Panc1 (cell line): ENCODE measurements around the gene RFFL. TPM values are rescaled to one million over a fixed set of nuclear protein-coding genes. Genes with fewer than 3 reads are reported as not detected.

Source experiments
- ATAC-seq: fragments of 200-7000 bp; cut with Tn5 transposase; 2 replicates; pipeline ENCODE4 v1.9.1; 2020; ENCODE audit warnings: mild to moderate bottlenecking, moderate library complexity
- BruUV-seq: library from RNA; stranded (reverse); fragments of 400-500 nt; replicated peaks from 2 replicates; lab custom pipeline; 2021; lab: Mats Ljungman, UMichigan
- CTCF ChIA-PET: fragments of 300-600 bp; sonication (Branson Sonifier 250); formaldehyde crosslinking; loops from one replicate; lab custom pipeline; 2022; ENCODE audit warnings: antibody characterized with exemption; lab: Charles Lee
- POLR2A ChIA-PET: fragments of 300-600 bp; sonication (Branson Sonifier 250); formaldehyde crosslinking; loops from one replicate; lab custom pipeline; 2022; ENCODE audit warnings: antibody characterized with exemption; lab: Charles Lee
- DNase-seq: peaks from one replicate; pipeline ENCODE4 v3.0.0-alpha.2; 2010; ENCODE audit warnings: low read depth, low spot score
- H3K27ac ChIP-seq: 2 replicates; pipeline ENCODE4 v1.5.1; 2011; ENCODE audit warnings: mild to moderate bottlenecking, low read length, inconsistent platforms
- H3K27me3 ChIP-seq: fragments of 200-500 bp; sonication (Bioruptor generic); 2 replicates; pipeline ENCODE4 v1.6.0; 2014; ENCODE audit warnings: low read length, inconsistent platforms; ENCODE audit not compliant: control insufficient read depth, insufficient read depth
- H3K36me3 ChIP-seq: fragments of 200-500 bp; sonication (Bioruptor generic); 2 replicates; pipeline ENCODE4 v1.5.1; 2014; ENCODE audit warnings: inconsistent platforms, mild to moderate bottlenecking, low read length, moderate library complexity; ENCODE audit not compliant: control insufficient read depth, insufficient read depth
- H3K4me1 ChIP-seq: 2 replicates; pipeline ENCODE4 v1.5.1; 2011; ENCODE audit warnings: inconsistent platforms, mild to moderate bottlenecking, low read length, moderate library complexity; ENCODE audit not compliant: control insufficient read depth, insufficient read depth
- H3K4me3 ChIP-seq, 2 experiments: 2 replicates each; pipeline ENCODE4 v1.5.1; 2011 to 2012; ENCODE audit warnings: low read depth in 2 of 2, low read length in 2 of 2, mild to moderate bottlenecking in 2 of 2, inconsistent platforms in 1 of 2, moderate library complexity in 1 of 2
- H3K9me3 ChIP-seq: fragments of 200-500 bp; sonication (Bioruptor generic); 2 replicates; pipeline ENCODE4 v1.5.1; 2014; ENCODE audit warnings: low read depth, mild to moderate bottlenecking, inconsistent platforms, low read length, moderate library complexity; ENCODE audit not compliant: control insufficient read depth, insufficient read depth
- CTCF ChIP-seq: fragments of 450-650 bp; IDR thresholded peaks from 2 replicates; pipeline ENCODE4 v1.5.1; 2017; ENCODE audit warnings: mild to moderate bottlenecking
- POLR2AphosphoS5 ChIP-seq: IDR thresholded peaks from 2 replicates; pipeline ENCODE4 v1.6.1; 2012; ENCODE audit warnings: mild to moderate bottlenecking, low read depth, low read length, moderate library complexity
- REST ChIP-seq, 2 experiments: IDR thresholded peaks; 2 replicates each; pipeline ENCODE4 v1.6.1; 2011 to 2012; ENCODE audit warnings: low read depth in 2 of 2, control low read depth in 1 of 2, low read length in 1 of 2, mild to moderate bottlenecking in 1 of 2, moderate library complexity in 1 of 2; ENCODE audit not compliant: insufficient read depth in 1 of 2
- SIN3A ChIP-seq: IDR thresholded peaks from 2 replicates; pipeline ENCODE4 v1.6.1; 2012; ENCODE audit warnings: low read depth, mild to moderate bottlenecking, low read length, moderate library complexity, borderline replicate concordance; ENCODE audit not compliant: insufficient read depth
- TCF7L2 ChIP-seq: IDR thresholded peaks from 2 replicates; pipeline ENCODE4 v1.6.1; 2011; ENCODE audit warnings: mild to moderate bottlenecking, low read depth, low read length, inconsistent platforms
- in situ Hi-C: cut with HindIII; loops from 2 replicates; pipeline ENCODE4 v1.10.0; 2016; ENCODE audit warnings: low sequenced_read_pairs, low pct_unique_long_range_greater_than_20kb
- intact Hi-C: fragments of 100-400 bp; cut with micrococcal nuclease; formaldehyde crosslinking; loops from one replicate; pipeline ENCODE4 v1.10.0; 2022; ENCODE audit not compliant: unreplicated experiment
- total RNA-seq: library from RNA; stranded (reverse); gene quantifications from one replicate; pipeline ENCODE4 v1.2.1, GENCODE V29; 2021; ENCODE audit not compliant: unreplicated experiment

RFFL gene
- total RNA-seq, 1 experiment from 2014 or later, result 38.4 TPM

- POLR2A ChIA-PET, result no interaction called here
- in situ Hi-C loops, result no loop called here
Measured at GRCh38 chr17:34987232-34987631, 76.3 kb downstream of the RFFL start.

GRCh38 chr17:34981538-34982241 lies 81.8 kb downstream of the RFFL start:
- H3K36me3 ChIP-seq, result no peaks in the 10 kb centered on the region; the same call in 1 of the 2 replicates
- no peak for DNase-seq
- peak overlapping the region; percentile 66 to 79 for H3K4me3 ChIP-seq
- POLR2A ChIA-PET, result no interaction called here
- in situ Hi-C loops, result no loop called here
- TF ChIP-seq CTCF (no peak), REST (IDR thresholded peaks at IDR 0.05; ENCODE audit: insufficient read depth in 1 of 2, low read depth in 2 of 2, low read length in 1 of 2) (no peak), POLR2AphosphoS5 (no peak)
- peaks cover 15% of the 10 kb centered on the region for H3K4me1 ChIP-seq
- H3K27me3 ChIP-seq, result no peaks in the 10 kb centered on the region
- intact Hi-C loops, result no loop called here
- peak overlapping the region; percentile 97 for H3K27ac ChIP-seq
- CTCF ChIA-PET, result interaction anchor here (0.6 kb wide), 1 partner anchor 125 kb away, joined by 4 read pairs; no protein-coding TSS in a partner anchor
- no peak for ATAC-seq
- TSS peak; percentile 80 for BruUV-seq
- H3K9me3 ChIP-seq, result no peaks in the 10 kb centered on the region

More at GRCh38 chr17:34987232-34987631, 76.3 kb downstream of the RFFL start:
- BruUV-seq, result no TSS peak
- CTCF ChIA-PET, result no interaction called here
- Histone ChIP-seq H3K4me3 (no peak overlapping the region), H3K9me3 (no peaks in the 10 kb centered on the region), H3K27me3 (no peaks in the 10 kb centered on the region), H3K27ac (no peak overlapping the region), H3K4me1 (no peaks in the 10 kb centered on the region), H3K36me3 (peaks cover 8% of the 10 kb centered on the region)
- intact Hi-C loops, result no loop called here
- no peak for ATAC-seq
- TF ChIP-seq TCF7L2 (no peak), CTCF (no peak), POLR2AphosphoS5 (no peak), REST (IDR thresholded peaks at IDR 0.05; ENCODE audit: insufficient read depth in 1 of 2, low read depth in 2 of 2, low read length in 1 of 2) (no peak), SIN3A (no peak)
- no peak for DNase-seq
